Body of pancreas (tissue), 4 donors: Measurements from ENCODE around the gene PREX1. TPM values are rescaled to one million over a fixed set of nuclear protein-coding genes. Genes with fewer than 3 reads are reported as not detected.

Experiments used
- ATAC-seq: fragments of 150-250 bp; one replicate; pipeline ENCODE4 v1.9.1; 2016
- DNase-seq, 4 donors: peaks; one replicate each; pipeline ENCODE4 v3.0.0-alpha.2; 2019
- H3K27ac ChIP-seq, 4 donors: fragments of 200-600 bp; sonication (generic); 1 replicate in 3 of 4; 2 replicates in 1 of 4; pipeline versions ENCODE4 v1.5.1 to v1.6.1; 2016 to 2019; ENCODE audit warnings: mild to moderate bottlenecking in 1 of 4, mixed read lengths in 1 of 4, moderate library complexity in 1 of 4
- H3K27me3 ChIP-seq, 2 donors: fragments of 200-600 bp; sonication (generic); one replicate each; pipeline ENCODE4 v1.6.0; 2016; ENCODE audit warnings: mild to moderate bottlenecking in 1 of 2
- H3K36me3 ChIP-seq, 2 donors: fragments of 200-600 bp; sonication (generic); replicated peaks in 1 of 2; 2 replicates each; pipeline ENCODE4 v1.5.1; 2016; ENCODE audit warnings: low read depth in 2 of 2; ENCODE audit not compliant: insufficient read depth in 1 of 2
- H3K4me1 ChIP-seq: fragments of 200-600 bp; sonication (generic); one replicate; pipeline ENCODE4 v1.6.0; 2016
- H3K4me3 ChIP-seq, 2 donors: fragments of 200-600 bp; sonication (generic); 1 replicate in 1 of 2; 2 replicates in 1 of 2; pipeline ENCODE4 v1.5.1; 2016 to 2019
- H3K9me3 ChIP-seq, 3 donors: fragments of 200-600 bp; sonication (generic); 1 replicate in 2 of 3; 2 replicates in 1 of 3; pipeline ENCODE4 v1.5.1; 2016
- POLR2A ChIP-seq, 3 donors: fragments of 450-650 bp; IDR thresholded peaks; one replicate each; pipeline ENCODE4 v1.6.1; 2016; ENCODE audit warnings: antibody characterized with exemption in 3 of 3, mild to moderate bottlenecking in 2 of 3
- WGBS, 2 donors: methylation state at CpG; one replicate each; pipeline ENCODE4 v1.1.5; 2017; 5-methylcytosine and 5-hydroxymethylcytosine counted together
- intact Hi-C: fragments of 100-400 bp; cut with DNase I; formaldehyde crosslinking; loops from one replicate; pipeline ENCODE4 v1.15.1; 2023
- total RNA-seq, 2 donors: library from RNA; depleted of rRNA; stranded (reverse); fragments of >200 nt; gene quantifications; one replicate each; pipeline ENCODE4 v1.1.0, GENCODE V29; 2016
- TF ChIP-seq, protein P1 (sequence below), 7 experiments: fragments of 450-650 bp in 4 of 7; fragments of 200-600 bp in 3 of 7; sonication (generic) in 3 of 7; IDR thresholded peaks; one replicate each; pipeline ENCODE4 v1.5.1; 2016 to 2019; ENCODE audit warnings: antibody characterized with exemption in 7 of 7

Gene PREX1
- total RNA-seq, 2 donors from 2014 or later: 9.1 to 14.5 TPM

GRCh38 chr20:48711696-48712464, 115.9 kb downstream of the PREX1 start:
- Histone ChIP-seq H3K9me3 (no peaks in the 10 kb centered on the region), H3K27ac (no peak overlapping the region), H3K36me3 (no peaks in the 10 kb centered on the region), H3K4me1 (no peaks in the 10 kb centered on the region), H3K27me3 (no peaks in the 10 kb centered on the region), H3K4me3 (no peak overlapping the region)
- no peak for TF ChIP-seq POLR2A (IDR thresholded peaks at IDR 0.05)
- TF ChIP-seq, protein P1, sequence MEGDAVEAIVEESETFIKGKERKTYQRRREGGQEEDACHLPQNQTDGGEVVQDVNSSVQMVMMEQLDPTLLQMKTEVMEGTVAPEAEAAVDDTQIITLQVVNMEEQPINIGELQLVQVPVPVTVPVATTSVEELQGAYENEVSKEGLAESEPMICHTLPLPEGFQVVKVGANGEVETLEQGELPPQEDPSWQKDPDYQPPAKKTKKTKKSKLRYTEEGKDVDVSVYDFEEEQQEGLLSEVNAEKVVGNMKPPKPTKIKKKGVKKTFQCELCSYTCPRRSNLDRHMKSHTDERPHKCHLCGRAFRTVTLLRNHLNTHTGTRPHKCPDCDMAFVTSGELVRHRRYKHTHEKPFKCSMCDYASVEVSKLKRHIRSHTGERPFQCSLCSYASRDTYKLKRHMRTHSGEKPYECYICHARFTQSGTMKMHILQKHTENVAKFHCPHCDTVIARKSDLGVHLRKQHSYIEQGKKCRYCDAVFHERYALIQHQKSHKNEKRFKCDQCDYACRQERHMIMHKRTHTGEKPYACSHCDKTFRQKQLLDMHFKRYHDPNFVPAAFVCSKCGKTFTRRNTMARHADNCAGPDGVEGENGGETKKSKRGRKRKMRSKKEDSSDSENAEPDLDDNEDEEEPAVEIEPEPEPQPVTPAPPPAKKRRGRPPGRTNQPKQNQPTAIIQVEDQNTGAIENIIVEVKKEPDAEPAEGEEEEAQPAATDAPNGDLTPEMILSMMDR (IDR thresholded peaks at IDR 0.05): no peak
- DNase-seq: no peak
- WGBS, 2 donors: 84 to 87% methylated on average over 10 of the region's 10 CpGs
- no peak for ATAC-seq
- intact Hi-C loops: no loop called here

DNA sequence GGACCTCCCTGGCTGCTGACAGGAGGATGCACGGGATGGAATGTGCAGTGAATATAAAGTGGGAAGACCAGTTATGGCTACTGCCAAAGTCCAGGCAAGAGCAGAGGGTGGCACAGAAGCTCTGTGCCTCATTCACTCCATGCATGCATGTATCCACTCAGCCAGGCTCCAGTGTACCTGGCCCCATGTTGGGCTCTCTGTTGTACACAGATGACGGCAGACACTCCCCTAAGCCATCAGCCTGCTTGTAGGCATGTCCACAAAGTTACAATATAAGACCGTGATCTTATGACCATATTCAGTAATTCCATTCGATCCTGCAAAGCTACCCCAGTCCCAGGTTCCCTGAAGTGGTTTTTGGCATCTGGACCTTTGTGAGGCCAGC, 116.8 kb downstream of the PREX1 start:
- intact Hi-C loops: no loop called here
- WGBS, 2 donors: 83 to 87% methylated on average over 2 to 4 of the region's 4 CpGs
- no peaks in the 10 kb centered on the region for H3K36me3 ChIP-seq
- ATAC-seq: no peak
- DNase-seq: no peak
- H3K9me3 ChIP-seq: no peaks in the 10 kb centered on the region
- TF ChIP-seq, protein P1 (IDR thresholded peaks at IDR 0.05): no peak
- no peak overlapping the region for H3K27ac ChIP-seq
- no peaks in the 10 kb centered on the region for H3K27me3 ChIP-seq
- H3K4me3 ChIP-seq: no peak overlapping the region
- no peaks in the 10 kb centered on the region for H3K4me1 ChIP-seq

- Histone ChIP-seq H3K27me3 (no peaks in the 10 kb centered on the region), H3K36me3 (no peaks in the 10 kb centered on the region), H3K27ac (no peak overlapping the region), H3K4me1 (no peaks in the 10 kb centered on the region), H3K9me3 (no peaks in the 10 kb centered on the region), H3K4me3 (no peak overlapping the region)
- no peak for TF ChIP-seq POLR2A (IDR thresholded peaks at IDR 0.05)
- TF ChIP-seq, protein P1 (IDR thresholded peaks at IDR 0.05): no peak
- intact Hi-C loops: no loop called here
- no peak for ATAC-seq
- 89 to 90% methylated on average over 14 of the region's 15 CpGs for WGBS, 2 donors
- no peak for DNase-seq
These were observed 117.3 kb downstream of the PREX1 start for GRCh38 chr20:48710341-48711043.

- no peak for TF ChIP-seq POLR2A (IDR thresholded peaks at IDR 0.05)
- TF ChIP-seq, protein P1 (IDR thresholded peaks at IDR 0.05): no peak
- intact Hi-C loops: no loop called here
- ATAC-seq: no peak
- H3K27me3 ChIP-seq: no peaks in the 10 kb centered on the region
- 85 to 94% methylated on average over 4 of the region's 4 CpGs for WGBS, 2 donors
- no peaks in the 10 kb centered on the region for H3K36me3 ChIP-seq
- no peak overlapping the region for H3K4me3 ChIP-seq
- no peak for DNase-seq
- H3K4me1 ChIP-seq: no peaks in the 10 kb centered on the region
- no peak overlapping the region for H3K27ac ChIP-seq
- H3K9me3 ChIP-seq: no peaks in the 10 kb centered on the region
These were observed 118.1 kb downstream of the PREX1 start for GRCh38 chr20:48709744-48710143.
